Liver (tissue), 9 donors: ENCODE results near the gene PTPRD. TPM values are rescaled to one million over a fixed set of nuclear protein-coding genes. Genes with fewer than 3 reads are reported as not detected.
A peak's percentile ranks its signal among the peaks of the same experiment; 100 is the strongest.

Experiments used
- DNase-seq: peaks from one replicate; pipeline ENCODE4 v3.0.0-alpha.2; 2017; ENCODE audit warnings: low spot score
- H3K27ac ChIP-seq, 2 donors: one replicate each; pipeline ENCODE4 v1.7.0; 2013; ENCODE audit warnings: inconsistent platforms in 2 of 2, low read length in 2 of 2, control low read depth in 1 of 2, low read depth in 1 of 2, mild to moderate bottlenecking in 1 of 2
- H3K27me3 ChIP-seq, 4 donors: one replicate each; pipeline versions ENCODE4 v1.6.1 to v1.7.0; 2013; ENCODE audit warnings: low read length in 3 of 4, inconsistent platforms in 1 of 4, mild to moderate bottlenecking in 1 of 4, moderate library complexity in 1 of 4; ENCODE audit not compliant: control insufficient read depth in 4 of 4, insufficient read depth in 4 of 4
- H3K36me3 ChIP-seq, 4 donors: one replicate each; pipeline versions ENCODE4 v1.6.1 to v1.7.0; 2013; ENCODE audit warnings: low read length in 3 of 4, mild to moderate bottlenecking in 3 of 4, low read depth in 1 of 4, moderate library complexity in 1 of 4; ENCODE audit not compliant: control insufficient read depth in 4 of 4, insufficient read depth in 3 of 4
- H3K4me1 ChIP-seq, 4 donors: one replicate each; pipeline versions ENCODE4 v1.6.1 to v1.7.0; 2013; ENCODE audit warnings: low read length in 3 of 4, mild to moderate bottlenecking in 3 of 4, moderate library complexity in 1 of 4; ENCODE audit not compliant: control insufficient read depth in 4 of 4, insufficient read depth in 4 of 4
- H3K4me3 ChIP-seq, 3 donors: one replicate each; pipeline versions ENCODE4 v1.6.1 to v1.7.0; 2013; ENCODE audit warnings: low read length in 3 of 3, control low read depth in 1 of 3, low read depth in 1 of 3, mild to moderate bottlenecking in 1 of 3
- H3K9ac ChIP-seq, 2 donors: one replicate each; pipeline ENCODE4 v1.7.0; 2013; ENCODE audit warnings: low read length in 2 of 2, mild to moderate bottlenecking in 2 of 2, moderate library complexity in 2 of 2, control low read depth in 1 of 2, low read depth in 1 of 2
- H3K9me3 ChIP-seq, 4 donors: one replicate each; pipeline versions ENCODE4 v1.6.1 to v1.7.0; 2013; ENCODE audit warnings: low read length in 3 of 4; ENCODE audit not compliant: control insufficient read depth in 4 of 4
- EGR1 ChIP-seq, 2 donors: IDR thresholded peaks; 2 replicates each; pipeline ENCODE4 v1.6.1; 2016 to 2018; ENCODE audit warnings: antibody characterized with exemption in 2 of 2, low read depth in 2 of 2
- FOXA1 ChIP-seq: IDR thresholded peaks from 2 replicates; pipeline ENCODE4 v1.6.1; 2016; ENCODE audit warnings: antibody characterized with exemption
- GABPA ChIP-seq, 2 donors: IDR thresholded peaks in 1 of 2; conservative IDR thresholded peaks in 1 of 2; 2 replicates each; pipeline ENCODE4 v1.6.1; 2016; ENCODE audit warnings: antibody characterized with exemption in 2 of 2, mild to moderate bottlenecking in 1 of 2, moderate library complexity in 1 of 2
- HNF4A ChIP-seq, 2 donors: conservative IDR thresholded peaks; 2 replicates each; pipeline ENCODE4 v1.6.1; 2016; ENCODE audit warnings: antibody characterized with exemption in 2 of 2, mild to moderate bottlenecking in 2 of 2
- HNF4G ChIP-seq: IDR thresholded peaks from 2 replicates; pipeline ENCODE4 v1.6.1; 2016; ENCODE audit warnings: antibody characterized with exemption
- JUND ChIP-seq, 2 donors: IDR thresholded peaks; 2 replicates each; pipeline ENCODE4 v1.6.1; 2016; ENCODE audit warnings: antibody characterized with exemption in 2 of 2
- RXRA ChIP-seq, 2 donors: IDR thresholded peaks; 2 replicates each; pipeline ENCODE4 v1.6.1; 2017 to 2018; ENCODE audit warnings: antibody characterized with exemption in 2 of 2, mild to moderate bottlenecking in 1 of 2
- SP1 ChIP-seq: IDR thresholded peaks from 2 replicates; pipeline ENCODE4 v1.6.1; 2018; ENCODE audit warnings: antibody characterized with exemption, mild to moderate bottlenecking
- TAF1 ChIP-seq: conservative IDR thresholded peaks from 2 replicates; pipeline ENCODE4 v1.6.1; 2016; ENCODE audit warnings: antibody characterized with exemption, mild to moderate bottlenecking
- YY1 ChIP-seq: IDR thresholded peaks from 2 replicates; pipeline ENCODE4 v1.6.1; 2016; ENCODE audit warnings: antibody characterized with exemption, mild to moderate bottlenecking
- WGBS: extraction: QIAGEN DNeasy Blood & Tissue Kit; methylation state at CpG from one replicate; pipeline ENCODE4 v1.1.7; 2013; 5-methylcytosine and 5-hydroxymethylcytosine counted together
- polyA plus RNA-seq, 2 donors: library from polyadenylated mRNA; stranded (reverse) in 1 of 2; unstranded in 1 of 2; fragments of 200-250 nt in 1 of 2; fragments of >200 nt in 1 of 2; fragmentation: Nextera tagmentation in 1 of 2; extraction: Ambion mirVana in 1 of 2; gene quantifications; one replicate each; pipeline versions ENCODE4 v1.2.1 to v1.2.3, GENCODE V29; 2013 to 2015
- total RNA-seq, 2 donors: library from RNA; depleted of rRNA; stranded (reverse); fragments of >200 nt; gene quantifications; one replicate each; pipeline ENCODE4 v1.2.3, GENCODE V29; 2014
- TF ChIP-seq, protein P1 (sequence below): IDR thresholded peaks from 2 replicates; pipeline ENCODE4 v1.6.1; 2016; ENCODE audit warnings: antibody characterized with exemption
- TF ChIP-seq, protein P2 (sequence below): IDR thresholded peaks from 2 replicates; pipeline ENCODE4 v1.6.1; 2016; ENCODE audit warnings: antibody characterized with exemption
- TF ChIP-seq, protein P3 (sequence below): fragments of 150-350 bp; IDR thresholded peaks from 2 replicates; pipeline ENCODE4 v1.5.1; 2017; ENCODE audit warnings: improper control_type of control experiment, low read depth, low read length; ENCODE audit not compliant: missing input control
- TF ChIP-seq, protein P4 (sequence below): IDR thresholded peaks from 2 replicates; pipeline ENCODE4 v1.6.1; 2016; ENCODE audit warnings: antibody characterized with exemption
- donor health status: healthy.
- donor health status: healthy.
- donor health status: healthy.
- donor health status: healthy.
- donor health status: healthy.

PTPRD gene
- total and polyA plus RNA-seq, 4 donors: 0.78 to 34.2 (median 4.7) TPM

DNA sequence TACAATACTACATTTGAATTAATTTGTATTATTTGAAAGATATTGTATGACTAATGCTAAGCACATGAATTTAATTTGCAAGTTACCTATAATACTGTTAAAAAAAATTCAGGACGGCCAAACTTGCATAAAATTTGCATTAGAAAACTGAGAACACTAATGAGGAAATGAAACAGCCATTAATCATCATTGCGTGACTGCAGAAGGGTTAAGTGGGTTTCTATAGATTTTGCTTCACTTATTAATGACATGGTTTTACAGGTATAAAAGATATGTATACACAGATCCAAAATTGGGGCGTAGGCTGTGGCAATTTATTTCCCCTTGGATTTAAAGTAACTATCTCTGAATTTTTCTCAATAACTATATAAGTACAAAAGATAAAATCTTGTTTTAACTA lies 882.6 kb downstream of the PTPRD start:
- 44% methylated on average over 3 of the region's 3 CpGs for WGBS
- no peaks in the 10 kb centered on the region for H3K27me3 ChIP-seq
- DNase-seq: no peak

DNA sequence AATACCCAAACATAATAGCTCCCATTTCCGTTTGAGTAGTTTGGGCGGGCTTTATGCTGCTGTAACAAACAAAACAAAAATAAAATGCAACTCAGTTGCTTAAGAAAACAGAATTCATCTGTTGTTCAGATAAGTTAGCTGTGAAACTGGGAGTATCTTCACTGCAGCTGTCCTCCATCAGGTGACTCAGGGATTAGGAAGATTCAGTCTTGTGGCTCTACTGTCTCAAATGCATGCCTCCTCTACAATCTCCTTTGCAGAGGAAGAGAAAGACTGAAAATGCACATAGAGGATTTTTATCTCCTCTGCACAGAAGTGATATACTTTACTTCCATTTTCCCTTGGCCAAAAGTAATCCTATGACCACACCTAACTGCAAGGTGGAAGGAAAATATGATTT lies 883.7 kb downstream of the PTPRD start:
- H3K4me3 ChIP-seq: no peak overlapping the region
- no peak for DNase-seq
- 70% methylated on average over 2 of the region's 2 CpGs for WGBS

More for the DNA sequence above, 882.6 kb downstream of the PTPRD start:
- Histone ChIP-seq H3K9ac (no peak overlapping the region), H3K36me3 (no peaks in the 10 kb centered on the region), H3K4me1 (no peaks in the 10 kb centered on the region), H3K9me3 (no peaks in the 10 kb centered on the region), H3K4me3 (no peak overlapping the region), H3K27ac (no peak overlapping the region)
- no peak for TF ChIP-seq YY1
- TF ChIP-seq, protein P1, sequence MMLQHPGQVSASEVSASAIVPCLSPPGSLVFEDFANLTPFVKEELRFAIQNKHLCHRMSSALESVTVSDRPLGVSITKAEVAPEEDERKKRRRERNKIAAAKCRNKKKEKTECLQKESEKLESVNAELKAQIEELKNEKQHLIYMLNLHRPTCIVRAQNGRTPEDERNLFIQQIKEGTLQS: no peak

DNA sequence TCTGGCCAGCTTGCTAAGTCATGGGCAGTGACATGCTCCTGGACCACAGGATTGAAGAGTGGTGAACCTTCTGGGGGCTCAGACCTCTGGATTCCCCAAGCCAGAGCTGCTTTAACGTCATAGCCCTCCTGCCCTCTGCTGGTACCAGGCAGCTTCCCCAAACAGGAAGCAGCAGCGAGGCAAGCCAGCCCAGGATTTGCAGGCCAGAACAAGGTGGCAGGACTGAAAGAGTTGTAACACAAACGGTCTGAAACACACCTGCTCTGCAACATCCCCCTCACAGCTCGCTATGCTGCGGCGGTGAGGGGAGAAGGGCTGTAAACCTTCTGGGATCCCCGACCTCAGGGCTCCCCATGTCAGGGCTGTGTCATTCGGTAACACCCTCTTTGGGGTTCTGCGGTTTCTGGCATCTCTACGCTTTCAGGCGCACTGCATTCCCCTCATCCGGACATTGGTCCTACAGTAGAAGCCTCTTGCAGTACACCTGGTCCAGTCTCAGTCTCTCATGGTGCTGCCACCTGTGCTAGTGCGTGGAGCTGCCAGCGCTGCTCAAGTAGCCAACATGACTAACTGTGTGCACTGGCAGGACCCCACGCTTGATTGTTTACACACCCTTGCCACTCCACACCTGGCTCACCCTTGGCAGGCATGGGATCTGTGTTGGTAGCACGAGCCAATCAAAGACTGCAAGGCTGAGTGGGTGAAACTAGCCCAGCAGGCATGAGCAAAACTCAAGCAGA lies 893.3 kb downstream of the PTPRD start:
- 77% methylated on average over 16 of the region's 16 CpGs for WGBS

More for the DNA sequence above, 883.7 kb downstream of the PTPRD start:
- Histone ChIP-seq H3K4me1 (no peaks in the 10 kb centered on the region), H3K27me3 (no peaks in the 10 kb centered on the region), H3K27ac (no peak overlapping the region), H3K36me3 (no peaks in the 10 kb centered on the region), H3K9ac (no peak overlapping the region), H3K9me3 (no peaks in the 10 kb centered on the region)
- TF ChIP-seq YY1 (no peak), TAF1 (no peak), EGR1 (IDR thresholded peaks at IDR 0.05; ENCODE audit: low read depth in 2 of 2) (no peak), HNF4G (no peak)
- TF ChIP-seq, protein P2, sequence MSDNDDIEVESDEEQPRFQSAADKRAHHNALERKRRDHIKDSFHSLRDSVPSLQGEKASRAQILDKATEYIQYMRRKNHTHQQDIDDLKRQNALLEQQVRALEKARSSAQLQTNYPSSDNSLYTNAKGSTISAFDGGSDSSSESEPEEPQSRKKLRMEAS: no peak
- TF ChIP-seq, protein P3, sequence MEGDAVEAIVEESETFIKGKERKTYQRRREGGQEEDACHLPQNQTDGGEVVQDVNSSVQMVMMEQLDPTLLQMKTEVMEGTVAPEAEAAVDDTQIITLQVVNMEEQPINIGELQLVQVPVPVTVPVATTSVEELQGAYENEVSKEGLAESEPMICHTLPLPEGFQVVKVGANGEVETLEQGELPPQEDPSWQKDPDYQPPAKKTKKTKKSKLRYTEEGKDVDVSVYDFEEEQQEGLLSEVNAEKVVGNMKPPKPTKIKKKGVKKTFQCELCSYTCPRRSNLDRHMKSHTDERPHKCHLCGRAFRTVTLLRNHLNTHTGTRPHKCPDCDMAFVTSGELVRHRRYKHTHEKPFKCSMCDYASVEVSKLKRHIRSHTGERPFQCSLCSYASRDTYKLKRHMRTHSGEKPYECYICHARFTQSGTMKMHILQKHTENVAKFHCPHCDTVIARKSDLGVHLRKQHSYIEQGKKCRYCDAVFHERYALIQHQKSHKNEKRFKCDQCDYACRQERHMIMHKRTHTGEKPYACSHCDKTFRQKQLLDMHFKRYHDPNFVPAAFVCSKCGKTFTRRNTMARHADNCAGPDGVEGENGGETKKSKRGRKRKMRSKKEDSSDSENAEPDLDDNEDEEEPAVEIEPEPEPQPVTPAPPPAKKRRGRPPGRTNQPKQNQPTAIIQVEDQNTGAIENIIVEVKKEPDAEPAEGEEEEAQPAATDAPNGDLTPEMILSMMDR: no peak

More for the DNA sequence above, 893.3 kb downstream of the PTPRD start:
- no peak for DNase-seq
- peaks cover 11 to 17% (median 14%) of the 10 kb centered on the region in 4 donors for H3K9me3 ChIP-seq
- no peaks in the 10 kb centered on the region for H3K27me3 ChIP-seq
- H3K4me1 ChIP-seq: no peaks in the 10 kb centered on the region
- TF ChIP-seq GABPA (IDR thresholded peaks at IDR 0.05 in 1 of 2, conservative IDR thresholded peaks at IDR 0.05 in 1 of 2) (no peak), JUND (IDR thresholded peaks at IDR 0.05) (no peak), HNF4G (no peak), EGR1 (IDR thresholded peaks at IDR 0.05; ENCODE audit: low read depth in 2 of 2) (no peak), YY1 (no peak), SP1 (no peak), TAF1 (no peak), RXRA (IDR thresholded peaks at IDR 0.05) (no peak), HNF4A (conservative IDR thresholded peaks at IDR 0.05) (no peak), FOXA1 (no peak)
- TF ChIP-seq, protein P2: no peak
- TF ChIP-seq, protein P4, sequence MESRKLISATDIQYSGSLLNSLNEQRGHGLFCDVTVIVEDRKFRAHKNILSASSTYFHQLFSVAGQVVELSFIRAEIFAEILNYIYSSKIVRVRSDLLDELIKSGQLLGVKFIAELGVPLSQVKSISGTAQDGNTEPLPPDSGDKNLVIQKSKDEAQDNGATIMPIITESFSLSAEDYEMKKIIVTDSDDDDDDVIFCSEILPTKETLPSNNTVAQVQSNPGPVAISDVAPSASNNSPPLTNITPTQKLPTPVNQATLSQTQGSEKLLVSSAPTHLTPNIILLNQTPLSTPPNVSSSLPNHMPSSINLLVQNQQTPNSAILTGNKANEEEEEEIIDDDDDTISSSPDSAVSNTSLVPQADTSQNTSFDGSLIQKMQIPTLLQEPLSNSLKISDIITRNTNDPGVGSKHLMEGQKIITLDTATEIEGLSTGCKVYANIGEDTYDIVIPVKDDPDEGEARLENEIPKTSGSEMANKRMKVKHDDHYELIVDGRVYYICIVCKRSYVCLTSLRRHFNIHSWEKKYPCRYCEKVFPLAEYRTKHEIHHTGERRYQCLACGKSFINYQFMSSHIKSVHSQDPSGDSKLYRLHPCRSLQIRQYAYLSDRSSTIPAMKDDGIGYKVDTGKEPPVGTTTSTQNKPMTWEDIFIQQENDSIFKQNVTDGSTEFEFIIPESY: no peak
- peak overlapping the region in 1 of 3 donors; percentile 9 for H3K4me3 ChIP-seq
- H3K36me3 ChIP-seq: no peaks in the 10 kb centered on the region
- no peak overlapping the region for H3K9ac ChIP-seq
- H3K27ac ChIP-seq: no peak overlapping the region
